ENCODE results near the gene TXNL4B. TPM values are rescaled to one million over a fixed set of nuclear protein-coding genes. Genes with fewer than 3 reads are reported as not detected.

Gene TXNL4B
- total RNA-seq, 2 donors from 2014 or later = 3.7 to 38.6 TPM

GRCh38 chr16:72112452-72112792, 19.0 kb upstream of the TXNL4B start:
- ATAC-seq (ENCODE audit: insufficient number of reproducible peaks, low FRiP score, low read depth) (no peak), DNase-seq (ENCODE audit: low spot score) (no peak)
- H3K4me3 ChIP-seq = no peak overlapping the region
- TF ChIP-seq CTCF (IDR thresholded peaks at IDR 0.05) = no peak
- peaks cover 53% of the 10 kb centered on the region for H3K36me3 ChIP-seq
- H3K9me3 ChIP-seq = no peaks in the 10 kb centered on the region
- H3K4me1 ChIP-seq (ENCODE audit: control insufficient read depth in 1 of 2, low read depth in 2 of 2) = no peaks in the 10 kb centered on the region
- H3K27ac ChIP-seq = no peak overlapping the region
- no peaks in the 10 kb centered on the region for H3K27me3 ChIP-seq (replicated peaks; ENCODE audit: insufficient read depth)

GRCh38 chr16:72111657-72112451, 18.4 kb upstream of the TXNL4B start:
- Histone ChIP-seq H3K9me3 (no peaks in the 10 kb centered on the region), H3K27me3 (replicated peaks; ENCODE audit: insufficient read depth) (no peaks in the 10 kb centered on the region), H3K36me3 (peaks cover 59% of the 10 kb centered on the region), H3K27ac (no peak overlapping the region), H3K4me3 (no peak overlapping the region), H3K4me1 (ENCODE audit: control insufficient read depth in 1 of 2, low read depth in 2 of 2) (no peaks in the 10 kb centered on the region)
- no peak for ATAC-seq (ENCODE audit: insufficient number of reproducible peaks, low FRiP score, low read depth)
- DNase-seq (ENCODE audit: low spot score) = no peak
- no peak for TF ChIP-seq CTCF (IDR thresholded peaks at IDR 0.05)

GRCh38 chr16:72110662-72111615, 17.5 kb upstream of the TXNL4B start:
- no peaks in the 10 kb centered on the region for H3K4me1 ChIP-seq (ENCODE audit: control insufficient read depth in 1 of 2, low read depth in 2 of 2)
- no peak for DNase-seq (ENCODE audit: low spot score)
- no peak for TF ChIP-seq CTCF (IDR thresholded peaks at IDR 0.05)
- peaks cover 67% of the 10 kb centered on the region for H3K36me3 ChIP-seq
- H3K9me3 ChIP-seq = no peaks in the 10 kb centered on the region
- no peak overlapping the region for H3K27ac ChIP-seq
- no peak for ATAC-seq (ENCODE audit: insufficient number of reproducible peaks, low FRiP score, low read depth)
- no peak overlapping the region for H3K4me3 ChIP-seq
- no peaks in the 10 kb centered on the region for H3K27me3 ChIP-seq (replicated peaks; ENCODE audit: insufficient read depth)

GRCh38 chr16:72109966-72110530, 16.6 kb upstream of the TXNL4B start:
- Histone ChIP-seq H3K4me3 (no peak overlapping the region), H3K4me1 (ENCODE audit: control insufficient read depth in 1 of 2, low read depth in 2 of 2) (no peaks in the 10 kb centered on the region), H3K9me3 (no peaks in the 10 kb centered on the region), H3K27ac (no peak overlapping the region), H3K27me3 (replicated peaks; ENCODE audit: insufficient read depth) (no peaks in the 10 kb centered on the region), H3K36me3 (peaks cover 76% of the 10 kb centered on the region)
- no peak for DNase-seq (ENCODE audit: low spot score)
- ATAC-seq (ENCODE audit: insufficient number of reproducible peaks, low FRiP score, low read depth) = no peak
- TF ChIP-seq CTCF (IDR thresholded peaks at IDR 0.05) = no peak

GRCh38 chr16:72109300-72109699, 15.9 kb upstream of the TXNL4B start:
- H3K9me3 ChIP-seq = no peaks in the 10 kb centered on the region
- DNase-seq (ENCODE audit: low spot score) (no peak), ATAC-seq (ENCODE audit: insufficient number of reproducible peaks, low FRiP score, low read depth) (no peak)
- H3K27ac ChIP-seq = no peak overlapping the region
- H3K36me3 ChIP-seq = peaks cover 84% of the 10 kb centered on the region
- TF ChIP-seq CTCF (IDR thresholded peaks at IDR 0.05) = no peak
- H3K4me1 ChIP-seq (ENCODE audit: control insufficient read depth in 1 of 2, low read depth in 2 of 2) = no peaks in the 10 kb centered on the region
- no peak overlapping the region for H3K4me3 ChIP-seq
- no peaks in the 10 kb centered on the region for H3K27me3 ChIP-seq (replicated peaks; ENCODE audit: insufficient read depth)

Measured in thoracic aorta (tissue), 2 donors.